ENCODE data around the gene CD163L1.
"Not testable (repeated sequence)": the region's sequence is repeated elsewhere in the genome, so short reads cannot be mapped to it uniquely, and the experiment has no call there.

CD163L1 gene

GRCh38 chr12:7444076-7444475, at the start of gene CD163L1:
Gene CD163L1 (minus strand): TSS chr12:7444153. CDS start chr12:7444127, 26 bp downstream.
- DNase-seq (ENCODE audit: low read depth), result no peak

GRCh38 chr12:7493006-7493405, 49.1 kb upstream of the CD163L1 start:
- DNase-seq (ENCODE audit: low read depth), result no peak

GRCh38 chr12:7486512-7486911, 42.6 kb upstream of the CD163L1 start:
- no peak for DNase-seq (ENCODE audit: low read depth)

- DNase-seq (ENCODE audit: low read depth), result no peak
Measured at GRCh38 chr12:7485095-7485494, 41.1 kb upstream of the CD163L1 start.

GRCh38 chr12:7483343-7483742, 39.4 kb upstream of the CD163L1 start:
- no peak for DNase-seq (ENCODE audit: low read depth)

GRCh38 chr12:7479771-7480170, 35.8 kb upstream of the CD163L1 start:
- no peak for DNase-seq (ENCODE audit: low read depth)

- DNase-seq (ENCODE audit: low read depth), result no peak
Measured at GRCh38 chr12:7472060-7472459, 28.1 kb upstream of the CD163L1 start.

- DNase-seq (ENCODE audit: low read depth), result peak; percentile 20
Measured at GRCh38 chr12:7460375-7461259, 16.7 kb upstream of the CD163L1 start.

- no peak for DNase-seq (ENCODE audit: low read depth)
Measured at GRCh38 chr12:7459973-7460372, 16.0 kb upstream of the CD163L1 start.

GRCh38 chr12:7451756-7452155, 7.8 kb upstream of the CD163L1 start:
- no peak for DNase-seq (ENCODE audit: low read depth)

GRCh38 chr12:7450667-7451066, 6.7 kb upstream of the CD163L1 start:
- DNase-seq (ENCODE audit: low read depth), result no peak

GRCh38 chr12:7448099-7448498, 4.1 kb upstream of the CD163L1 start:
- DNase-seq (ENCODE audit: low read depth), result no peak

- DNase-seq (ENCODE audit: low read depth), result no peak
Measured at GRCh38 chr12:7444537-7444936, 584 bp upstream of the CD163L1 start.

- DNase-seq (ENCODE audit: low read depth), result no peak
Measured at GRCh38 chr12:7441216-7441615, 2.7 kb downstream of the CD163L1 start.

GRCh38 chr12:7439579-7440505, 4.1 kb downstream of the CD163L1 start:
- DNase-seq (ENCODE audit: low read depth), result no peak

GRCh38 chr12:7438291-7438995, 5.5 kb downstream of the CD163L1 start:
- DNase-seq (ENCODE audit: low read depth), result not testable (repeated sequence)

- DNase-seq (ENCODE audit: low read depth), result not testable (repeated sequence)
Measured at GRCh38 chr12:7437494-7437893, 6.5 kb downstream of the CD163L1 start.

GRCh38 chr12:7434670-7435069, 9.3 kb downstream of the CD163L1 start:
- DNase-seq (ENCODE audit: low read depth), result no peak

- no peak for DNase-seq (ENCODE audit: low read depth)
Measured at GRCh38 chr12:7433276-7433822, 10.6 kb downstream of the CD163L1 start.

GRCh38 chr12:7431993-7432685, 11.8 kb downstream of the CD163L1 start:
- DNase-seq (ENCODE audit: low read depth), result no peak

- DNase-seq (ENCODE audit: low read depth), result no peak
Measured at GRCh38 chr12:7411343-7411742, 32.6 kb downstream of the CD163L1 start.

Measured in stimulated activated CD8-positive, alpha-beta memory T cell treated with anti-CD3 and anti-CD28 coated beads, Interleukin-12 subunit alpha, Interleukin-12 subunit beta, amount 100 ng/mL, for 1 hour (primary cell).